ENCODE measurements around the gene NPR1. TPM values are rescaled to one million over a fixed set of nuclear protein-coding genes. Genes with fewer than 3 reads are reported as not detected.

The NPR1 gene
- total RNA-seq, 3 donors from 2014 or later: 19.9 to 134 (median 46.5) TPM

GRCh38 chr1:153727463-153728304 lies 49.2 kb downstream of the NPR1 start, which contains the start of gene INTS3:
INTS3 (plus strand) TSS chr1:153728050; CDS start chr1:153728635, 585 bp downstream.
- no peaks in the 10 kb centered on the region for H3K27me3 ChIP-seq

GRCh38 chr1:153728305-153729066 lies 50.0 kb downstream of the NPR1 start:
- Histone ChIP-seq H3K9me3 (no peaks in the 10 kb centered on the region), H3K4me1 (peaks cover 0 to 8% of the 10 kb centered on the region in 2 donors), H3K4me3 (peak overlapping the region; percentile 75 to 84 (median 82)), H3K36me3 (no peaks in the 10 kb centered on the region), H3K27me3 (no peaks in the 10 kb centered on the region), H3K27ac (peak overlapping the region; percentile 96 to 97)
- intact Hi-C loops (cut with DNase I; ENCODE audit: low total_unique reads): loop anchor here (5.0 kb wide), 1 partner anchor 819 kb away; no protein-coding TSS in a partner anchor
- TF ChIP-seq POLR2AphosphoS5 (IDR thresholded peaks at IDR 0.05) (peak in 1 of 3 donors; percentile 21), CTCF (IDR thresholded peaks at IDR 0.05) (no peak)
- DNase-seq (ENCODE audit: low spot score in 2 of 2): peak in 1 of 2 donors; percentile 27

More at GRCh38 chr1:153727463-153728304, 49.2 kb downstream of the NPR1 start, which contains the start of gene INTS3:
- H3K27ac ChIP-seq: peak within 1 kb of the TSS; percentile 96 to 97
- H3K9me3 ChIP-seq: no peaks in the 10 kb centered on the region
- peak; percentile 99 to 100 for DNase-seq (ENCODE audit: low spot score in 2 of 2)
- TF ChIP-seq POLR2A (IDR thresholded peaks at IDR 0.05): peak; percentile 59
- no peak for TF ChIP-seq CTCF (IDR thresholded peaks at IDR 0.05)
- peak in 1 of 3 donors; percentile 67 for TF ChIP-seq POLR2AphosphoS5 (IDR thresholded peaks at IDR 0.05)
- intact Hi-C loops (cut with DNase I; ENCODE audit: low total_unique reads): loop anchor here (5.0 kb wide), 1 partner anchor 820 kb away; no protein-coding TSS in a partner anchor
- no peaks in the 10 kb centered on the region for H3K36me3 ChIP-seq
- peak within 1 kb of the TSS; percentile 75 to 84 (median 82) for H3K4me3 ChIP-seq
- H3K4me1 ChIP-seq: peaks cover 0 to 8% of the 10 kb centered on the region in 2 donors

GRCh38 chr1:153730468-153730988 lies 52.0 kb downstream of the NPR1 start:
- intact Hi-C loops (cut with DNase I; ENCODE audit: low total_unique reads): no loop called here
- no peaks in the 10 kb centered on the region for H3K36me3 ChIP-seq
- TF ChIP-seq POLR2AphosphoS5 (IDR thresholded peaks at IDR 0.05) (no peak), POLR2A (IDR thresholded peaks at IDR 0.05) (no peak), CTCF (IDR thresholded peaks at IDR 0.05) (no peak)
- no peak overlapping the region for H3K4me3 ChIP-seq
- H3K4me1 ChIP-seq: peaks cover 0 to 8% of the 10 kb centered on the region in 2 donors
- DNase-seq (ENCODE audit: low spot score in 2 of 2): no peak
- no peaks in the 10 kb centered on the region for H3K27me3 ChIP-seq
- no peaks in the 10 kb centered on the region for H3K9me3 ChIP-seq
- H3K27ac ChIP-seq: peak overlapping the region; percentile 45 to 96

- no peak for TF ChIP-seq CTCF (IDR thresholded peaks at IDR 0.05)
- TF ChIP-seq POLR2A (IDR thresholded peaks at IDR 0.05): no peak
- no peak for TF ChIP-seq POLR2AphosphoS5 (IDR thresholded peaks at IDR 0.05)
- no peak for DNase-seq (ENCODE audit: low spot score in 2 of 2)
- intact Hi-C loops (cut with DNase I; ENCODE audit: low total_unique reads): no loop called here
- Histone ChIP-seq H3K4me3 (no peak overlapping the region), H3K9me3 (no peaks in the 10 kb centered on the region), H3K36me3 (no peaks in the 10 kb centered on the region), H3K4me1 (peaks cover 0 to 7% of the 10 kb centered on the region in 2 donors), H3K27ac (peak overlapping the region; percentile 0 to 48), H3K27me3 (no peaks in the 10 kb centered on the region)
Measured at GRCh38 chr1:153733970-153734369, 55.5 kb downstream of the NPR1 start.

Data from breast epithelium (tissue), 4 donors.